T-helper 1 cell treated with Interleukin-12 subunit alpha and Interleukin-12 subunit beta and Interleukin-4 antibody, amounts not matched to agents 30 ng/mL and 1 ng/mL, for 36 hours (primary cell): ENCODE data around the gene NTN4. TPM values are rescaled to one million over a fixed set of nuclear protein-coding genes. Genes with fewer than 3 reads are reported as not detected.
"Not testable (repeated sequence)": the region's sequence is repeated elsewhere in the genome, so short reads cannot be mapped to it uniquely, and the experiment has no call there.

ENCODE experiments used
- intact Hi-C: fragments of 100-400 bp; cut with micrococcal nuclease; formaldehyde crosslinking; loops from one replicate; pipeline ENCODE4 v1.15.1; 2024
- total RNA-seq: library from RNA; stranded (reverse); gene quantifications from 2 replicates; pipeline ENCODE4 v1.2.3, GENCODE V29; 2022

The NTN4 gene
- total RNA-seq, result not detected in 2 replicates

DNA sequence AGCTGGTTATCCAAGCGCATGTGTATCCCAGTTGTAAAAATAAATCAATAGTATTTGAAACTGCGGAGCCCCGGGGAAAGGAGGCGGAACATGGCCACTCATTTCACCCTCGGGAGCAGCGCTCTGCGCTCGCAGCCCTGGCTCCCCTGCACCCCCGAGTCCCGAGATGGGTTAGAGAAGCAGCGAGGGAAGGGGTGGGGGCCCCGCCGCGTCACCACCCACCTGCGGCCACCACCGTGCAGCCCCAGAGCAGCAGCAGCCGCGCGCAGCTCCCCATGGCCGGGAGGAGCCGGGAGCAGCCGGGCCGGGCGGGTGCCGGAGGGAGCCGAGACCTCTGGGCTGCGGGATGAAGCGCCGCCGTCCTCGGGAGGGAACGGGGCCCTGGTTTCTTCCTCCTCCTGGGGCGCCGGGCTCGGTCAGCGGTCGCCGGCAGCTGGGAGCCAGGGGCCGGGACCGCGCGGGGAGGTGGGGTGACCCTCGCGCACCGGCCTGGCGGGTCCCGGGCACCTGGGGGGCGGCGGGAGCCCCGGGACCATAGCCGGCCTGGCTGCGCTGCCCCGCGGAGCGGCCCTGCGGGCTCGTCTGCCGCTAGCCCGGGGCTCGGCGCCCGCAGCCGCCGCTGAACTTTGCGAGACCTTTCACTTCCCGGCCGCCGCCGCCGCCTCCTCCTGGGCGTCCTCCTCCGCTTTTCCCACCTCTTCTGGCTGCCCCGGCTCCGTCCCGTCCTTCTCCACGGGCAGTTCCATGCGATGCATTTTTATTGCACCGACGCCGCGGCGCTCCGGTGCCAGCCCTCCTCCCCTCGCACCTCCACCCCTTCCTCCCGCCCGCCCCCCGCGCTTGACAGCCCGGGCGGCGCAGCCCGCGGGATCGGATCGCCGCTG is at the start of gene NTN4:
NTN4 (minus strand) TSS at position 732 of the 884 bp plus-strand sequence; CDS start at position 277, 455 bp downstream.
- intact Hi-C loops, result loop anchor here (2.0 kb wide), 1 partner anchor 69 kb away; the partner anchor contains the start of gene SNRPF

DNA sequence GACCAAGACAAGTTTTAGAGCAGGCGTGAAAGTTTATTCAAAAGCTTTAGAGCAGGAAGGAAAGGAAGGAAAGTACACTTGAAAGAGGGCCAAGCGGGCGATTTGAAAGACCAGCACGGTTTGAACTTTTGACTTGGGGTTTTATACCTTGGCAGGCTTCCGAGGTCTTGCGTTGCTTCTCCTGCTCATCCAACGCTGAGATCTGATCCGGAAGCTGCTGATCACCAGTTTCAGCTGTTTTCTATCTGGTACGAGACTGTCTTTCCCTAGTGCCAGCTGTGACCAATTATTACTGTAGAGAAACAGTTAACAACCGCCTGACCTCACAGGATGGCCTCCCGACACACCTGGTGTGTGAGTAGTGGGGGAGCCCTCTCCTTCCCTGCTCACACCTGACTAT is 47.6 kb upstream of the NTN4 start:
- intact Hi-C loops, result no loop called here

- intact Hi-C loops, result no loop called here
Observed at GRCh38 chr12:95837240-95838038, 46.9 kb upstream of the NTN4 start.

- intact Hi-C loops, result no loop called here
Observed at GRCh38 chr12:95836630-95837239, 46.2 kb upstream of the NTN4 start.

DNA sequence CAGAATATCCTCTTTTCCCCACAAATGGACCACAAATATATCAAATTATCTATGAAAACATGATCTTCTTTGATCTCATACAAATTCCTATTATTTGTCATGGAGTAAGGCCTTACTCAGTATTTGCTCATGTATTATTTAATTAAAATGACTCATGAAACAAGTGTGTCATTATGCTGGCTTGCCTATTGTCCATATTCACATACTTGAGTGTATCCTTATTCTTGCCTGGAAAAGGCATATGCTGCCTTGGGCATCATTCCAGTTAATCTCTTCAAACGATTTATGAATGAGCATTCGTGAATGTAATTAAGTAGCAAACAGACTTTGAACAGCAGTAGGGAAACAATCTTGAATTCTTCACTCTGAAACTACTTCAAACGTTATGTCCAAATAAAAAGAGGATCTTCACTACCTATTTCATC is 45.6 kb upstream of the NTN4 start:
- intact Hi-C loops, result no loop called here

DNA sequence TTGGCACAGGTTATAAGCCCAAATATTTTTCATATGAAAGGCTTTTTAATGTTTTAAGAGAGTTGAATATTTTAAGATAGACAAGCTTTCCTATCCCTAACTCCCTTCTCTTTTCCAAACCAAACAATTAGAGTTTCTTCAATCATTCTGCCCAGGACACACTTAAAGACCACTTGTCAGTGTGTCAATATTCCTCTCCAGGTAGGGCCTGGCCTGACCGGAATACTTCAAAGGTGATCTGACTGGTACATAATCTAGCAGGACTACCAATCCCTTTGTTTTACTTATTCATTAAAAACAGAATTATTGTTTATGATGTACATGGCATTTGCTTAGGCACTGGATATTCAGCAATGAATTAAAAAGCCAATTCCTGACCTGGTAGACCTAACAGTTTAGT is 44.0 kb upstream of the NTN4 start:
- intact Hi-C loops, result no loop called here

GRCh38 chr12:95830335-95831089 is 39.9 kb upstream of the NTN4 start:
- intact Hi-C loops, result no loop called here

- intact Hi-C loops, result no loop called here
Observed at GRCh38 chr12:95829395-95829794, 38.8 kb upstream of the NTN4 start.

DNA sequence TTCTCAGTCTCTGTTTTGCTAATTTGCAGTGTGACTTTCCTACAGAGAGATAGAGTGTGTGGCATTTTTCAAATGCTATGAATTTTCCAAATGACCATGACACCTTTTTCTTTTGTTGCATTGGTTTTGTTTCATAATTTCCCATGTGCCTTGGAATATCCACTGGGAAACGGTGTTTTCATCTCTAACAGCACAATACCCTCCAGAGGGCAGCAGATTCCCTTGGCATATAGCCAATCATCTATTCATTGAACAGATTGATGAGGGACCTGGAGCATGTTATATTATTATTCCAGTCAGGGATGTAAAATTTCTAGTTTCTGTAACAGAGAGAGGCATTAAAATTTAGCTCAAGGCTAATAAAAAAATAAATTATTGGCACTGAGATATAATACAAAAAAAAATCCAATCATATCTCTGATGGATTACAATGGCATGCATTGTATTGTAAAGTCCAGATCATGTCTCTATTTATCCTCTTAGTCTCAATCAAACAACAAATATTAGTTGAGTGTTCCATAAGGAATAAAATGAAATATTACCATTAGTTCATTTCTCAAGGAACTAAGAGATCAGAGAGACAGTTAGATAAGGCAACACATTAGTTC is 29.6 kb upstream of the NTN4 start:
- intact Hi-C loops, result no loop called here

DNA sequence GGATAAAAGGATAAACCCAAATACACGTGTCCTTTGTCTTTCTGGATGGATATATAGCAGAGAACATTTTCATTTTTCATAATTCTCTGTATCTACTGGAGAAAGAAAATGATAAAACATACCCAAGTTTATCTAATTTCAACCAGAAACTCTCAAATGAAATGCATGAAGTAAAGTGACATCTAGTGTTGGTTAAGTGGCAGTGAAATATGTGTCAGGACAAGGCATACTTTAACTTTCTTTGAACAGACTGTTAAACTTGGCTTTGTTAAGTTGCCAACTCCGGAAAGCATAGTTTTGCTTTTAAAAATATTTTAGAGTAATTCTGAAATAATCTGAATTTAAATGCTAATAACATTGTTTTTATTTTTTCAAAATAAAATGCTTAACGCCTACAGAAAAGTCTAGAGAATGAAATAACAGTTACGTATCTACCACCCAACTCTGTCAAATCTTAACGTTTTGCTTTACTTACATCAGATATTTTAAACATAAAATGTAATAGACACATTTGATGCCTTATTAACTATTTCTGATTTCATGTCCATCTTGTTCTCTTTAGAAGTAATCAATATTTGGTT is 25.2 kb upstream of the NTN4 start:
- intact Hi-C loops, result loop anchor here (1.0 to 2.0 kb wide), 2 partner anchors 192 to 699 kb away; no protein-coding TSS in a partner anchor

- intact Hi-C loops, result not testable (repeated sequence)
Observed at GRCh38 chr12:95812155-95812554, 21.6 kb upstream of the NTN4 start.

DNA sequence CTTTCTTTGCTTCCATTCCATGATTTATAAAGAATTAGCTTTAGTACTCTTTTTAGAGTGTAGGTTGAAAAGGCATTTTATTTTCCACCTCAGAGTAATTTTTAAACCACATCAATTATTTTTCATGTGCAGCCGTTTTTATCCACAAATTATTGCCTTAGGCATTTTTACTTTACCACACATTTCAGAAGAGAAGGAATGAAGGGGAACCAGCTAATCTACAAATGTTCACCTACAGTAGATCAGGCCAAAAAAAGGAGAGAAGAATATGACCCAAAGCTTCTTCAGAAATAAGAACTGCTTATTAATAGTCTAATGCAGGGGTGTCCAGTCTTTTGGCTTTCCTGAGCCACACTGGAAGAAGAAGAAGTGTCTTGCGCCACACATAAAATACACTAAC is 19.8 kb upstream of the NTN4 start:
- intact Hi-C loops, result no loop called here

DNA sequence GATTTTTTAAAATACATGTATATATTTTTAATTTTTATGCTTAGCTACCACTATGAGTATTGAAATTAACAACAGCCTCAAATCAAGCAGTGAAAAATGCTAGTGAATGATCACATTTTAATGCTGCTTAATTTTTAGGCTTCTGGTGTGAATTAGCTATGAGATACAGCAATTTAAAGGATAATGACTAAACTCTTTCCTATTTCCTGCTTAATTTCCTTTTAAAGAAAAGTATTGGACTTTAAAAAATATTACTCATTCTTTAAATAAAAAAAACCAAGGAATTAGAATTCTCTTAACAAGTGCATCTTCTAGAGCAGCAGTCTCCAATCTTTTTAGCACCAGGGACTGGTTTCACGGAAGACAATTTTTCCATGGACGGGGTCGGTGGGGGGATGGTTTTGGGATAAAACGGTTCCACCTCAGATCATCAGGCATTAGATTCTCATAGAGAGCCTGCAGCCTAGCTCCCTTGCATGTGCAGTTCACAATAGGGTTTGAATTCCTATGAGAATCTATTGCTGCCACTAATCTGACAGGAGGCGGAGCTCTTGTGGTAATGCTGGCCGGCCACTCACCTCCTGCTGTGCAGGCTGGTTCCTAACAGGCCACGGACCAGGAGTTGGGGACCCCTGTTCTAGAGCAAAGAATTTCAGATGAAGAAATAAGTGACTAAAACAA is 18.6 kb upstream of the NTN4 start:
- intact Hi-C loops, result no loop called here

- intact Hi-C loops, result no loop called here
Observed at GRCh38 chr12:95808146-95808545, 17.6 kb upstream of the NTN4 start.

DNA sequence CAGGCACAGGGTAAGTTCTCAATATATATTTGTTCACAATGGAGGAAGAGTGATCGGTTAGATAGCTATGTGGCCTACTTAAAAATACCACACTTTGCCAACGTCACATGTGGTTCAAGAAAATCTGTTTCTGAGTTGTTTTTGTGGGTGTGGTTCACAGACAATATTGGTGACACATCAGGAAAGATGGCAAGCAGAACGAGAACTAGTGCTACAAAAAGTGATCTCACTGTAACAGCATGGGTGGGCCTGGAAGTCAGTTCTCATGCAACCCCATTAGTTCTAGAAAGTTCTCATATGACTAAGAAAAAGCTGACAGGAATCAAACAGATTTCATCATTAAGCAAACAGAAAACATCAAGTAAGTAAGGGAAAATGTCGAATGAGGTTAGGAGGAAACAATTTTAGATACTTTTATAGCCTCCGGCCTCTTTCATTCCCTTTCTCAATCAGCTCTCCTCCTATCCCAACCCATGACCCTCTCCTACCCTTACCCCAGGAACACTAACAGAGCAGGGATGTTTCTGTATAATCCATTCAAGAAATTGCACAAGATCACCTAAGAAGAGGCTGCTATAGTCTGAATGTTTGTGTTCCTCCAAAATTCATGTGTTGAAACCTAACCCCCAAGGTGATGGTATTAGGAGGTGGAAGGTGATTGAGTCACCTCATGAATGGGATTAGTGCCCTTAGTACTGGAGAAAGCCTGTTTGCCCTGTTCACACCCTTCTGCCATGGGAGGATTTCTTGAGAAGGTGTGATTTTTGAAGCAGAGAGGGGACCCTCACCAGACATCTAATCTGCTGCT is 15.5 kb upstream of the NTN4 start:
- intact Hi-C loops, result no loop called here

DNA sequence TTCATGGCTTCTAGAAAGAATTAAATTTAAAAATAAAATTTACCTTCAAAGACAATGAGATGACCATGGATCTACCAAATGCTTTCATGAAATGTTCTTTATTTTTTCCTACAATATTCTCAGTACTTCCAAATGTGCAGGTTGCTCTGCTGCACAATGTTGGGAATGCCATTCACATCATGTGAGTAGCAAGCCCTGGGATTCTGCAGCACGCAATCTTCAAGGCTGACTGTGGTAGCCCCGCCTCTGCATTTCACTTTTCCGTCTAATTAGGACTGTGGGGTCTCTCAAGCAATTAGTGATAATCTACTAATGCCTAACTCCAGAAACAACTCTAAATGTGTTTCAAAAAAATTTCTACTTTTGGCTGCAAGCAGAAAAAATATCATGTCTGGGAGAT is 13.7 kb upstream of the NTN4 start:
- intact Hi-C loops, result no loop called here

DNA sequence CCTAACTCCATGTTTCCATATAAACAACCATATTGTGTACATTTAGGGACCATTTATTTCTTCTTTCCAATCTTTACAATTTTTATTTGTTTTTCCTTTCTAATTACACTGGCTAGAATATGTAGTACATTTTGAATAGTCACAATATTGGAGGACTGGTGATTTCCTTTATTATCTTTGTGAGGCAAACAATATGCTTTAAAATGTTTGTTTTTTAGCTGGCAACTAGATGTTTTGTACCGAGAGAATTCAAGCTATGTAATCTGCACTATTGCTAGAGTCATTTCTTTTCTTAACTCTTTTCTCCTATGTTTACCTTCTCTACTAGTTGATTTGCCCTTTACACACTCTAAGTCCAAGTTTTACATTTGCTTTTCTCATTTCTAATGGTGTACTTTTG is 13.3 kb upstream of the NTN4 start:
- intact Hi-C loops, result no loop called here

DNA sequence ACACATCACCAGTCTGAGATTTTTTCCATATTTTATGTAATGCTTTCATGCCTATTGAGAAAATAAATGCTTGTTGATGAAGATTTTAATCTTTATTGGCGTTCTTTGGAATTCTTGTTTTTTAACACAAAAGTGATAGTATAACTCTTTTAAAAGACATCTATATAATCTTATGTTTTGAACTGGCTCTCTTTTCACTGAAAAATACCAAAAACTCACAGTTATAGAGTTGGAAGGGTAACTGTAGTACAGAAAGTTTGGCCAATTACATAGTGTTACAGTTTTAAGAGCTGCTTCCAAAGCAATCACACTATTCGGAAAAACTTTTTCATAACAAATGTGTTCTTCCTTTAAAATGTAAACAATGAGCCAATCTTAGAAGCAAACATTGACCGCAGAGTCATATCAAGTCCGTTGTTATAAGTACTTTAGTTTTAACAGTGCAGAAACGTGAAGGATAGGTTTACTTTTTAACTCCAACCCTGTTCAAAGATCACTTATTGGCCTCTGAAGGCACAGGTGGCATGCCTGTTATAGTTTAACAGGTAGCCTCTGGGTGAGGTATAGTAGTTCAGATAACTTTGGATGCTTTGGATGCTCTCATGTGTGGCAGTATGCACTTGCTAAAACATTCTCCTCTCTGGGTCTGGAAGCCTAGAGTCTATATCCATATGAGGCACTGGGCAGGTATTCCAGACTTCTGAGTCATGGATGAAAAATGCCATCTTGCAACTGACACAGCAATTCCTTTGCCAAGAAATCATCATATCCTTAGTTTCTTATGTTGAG is 12.1 kb upstream of the NTN4 start:
- intact Hi-C loops, result no loop called here
